Stimulated activated naive CD4-positive, alpha-beta T cell (primary cell): Measurements from ENCODE around the gene SF3B6.
A peak's percentile ranks its signal among the peaks of the same experiment; 100 is the strongest.
"Not testable (repeated sequence)": the region's sequence is repeated elsewhere in the genome, so short reads cannot be mapped to it uniquely, and the experiment has no call there.

ENCODE experiments used
- DNase-seq, 6 experiments: peaks; one replicate each; lab custom pipeline; 2025; lab: John Stamatoyannopoulos, UW

SF3B6 gene

GRCh38 chr2:24093270-24093669, 17.1 kb upstream of the SF3B6 start:
- DNase-seq, result not testable (repeated sequence)

GRCh38 chr2:24088821-24089359, 12.8 kb upstream of the SF3B6 start:
- no peak for DNase-seq

GRCh38 chr2:24087032-24087431, 10.9 kb upstream of the SF3B6 start:
- no peak for DNase-seq

- no peak for DNase-seq
These were observed 10.1 kb upstream of the SF3B6 start for GRCh38 chr2:24086241-24086640.

GRCh38 chr2:24085200-24085489, 9.0 kb upstream of the SF3B6 start:
- DNase-seq, result no peak

GRCh38 chr2:24084386-24085199, 8.5 kb upstream of the SF3B6 start, which contains the start of gene TP53I3:
TSS of gene TP53I3 (minus strand) at chr2:24084834. CDS start at chr2:24084326, 508 bp downstream.
- peak; percentile 52 to 87 (median 72) for DNase-seq

GRCh38 chr2:24083567-24084385, 7.7 kb upstream of the SF3B6 start:
- DNase-seq, result peak in 4 of 6 experiments; percentile 29 to 59 (median 47)

GRCh38 chr2:24082787-24083566, 6.9 kb upstream of the SF3B6 start:
- DNase-seq, result no peak

GRCh38 chr2:24080701-24081100, 4.6 kb upstream of the SF3B6 start:
- DNase-seq, result no peak

GRCh38 chr2:24077879-24078278, 1.8 kb upstream of the SF3B6 start:
- DNase-seq, result no peak

GRCh38 chr2:24077535-24077877, 1.4 kb upstream of the SF3B6 start:
- DNase-seq, result peak in 1 of 6 experiments; percentile 13

- DNase-seq, result no peak
These were observed 866 bp upstream of the SF3B6 start for GRCh38 chr2:24076849-24077534.

- DNase-seq, result no peak
These were observed 867 bp downstream of the SF3B6 start for GRCh38 chr2:24075259-24075658.

- DNase-seq, result no peak
These were observed 2.3 kb downstream of the SF3B6 start for GRCh38 chr2:24073816-24074215.

GRCh38 chr2:24072259-24072658, 3.9 kb downstream of the SF3B6 start:
- no peak for DNase-seq

- DNase-seq, result no peak
These were observed 10.8 kb downstream of the SF3B6 start for GRCh38 chr2:24065341-24065740.

GRCh38 chr2:24058564-24059271, 17.4 kb downstream of the SF3B6 start:
- no peak for DNase-seq

- no peak for DNase-seq
These were observed 20.4 kb downstream of the SF3B6 start for GRCh38 chr2:24055750-24056149.

- no peak for DNase-seq
These were observed 21.6 kb downstream of the SF3B6 start for GRCh38 chr2:24054366-24055010.

- no peak for DNase-seq
These were observed 23.2 kb downstream of the SF3B6 start for GRCh38 chr2:24052951-24053350.
